ENCODE results near the gene SS18L1.

- no peak for TF ChIP-seq CTCF (IDR thresholded peaks at IDR 0.05; ENCODE audit: insufficient read depth, low read depth, low read length)
- TF ChIP-seq EZH2 (IDR thresholded peaks at IDR 0.05; ENCODE audit: insufficient read depth, low read length), result no peak
Observed at GRCh38 chr20:62171245-62171644, 27.7 kb downstream of the SS18L1 start.

Measured in astrocyte (in vitro differentiated cells and primary cell).